IPS DF 6.9 (cell line): Measurements from ENCODE around the gene SH3BP4.
"Not testable (repeated sequence)": the region's sequence is repeated elsewhere in the genome, so short reads cannot be mapped to it uniquely, and the experiment has no call there.

Experiments used
- DNase-seq: peaks from one replicate; pipeline ENCODE4 v3.0.0-alpha.2; 2013; ENCODE audit warnings: low read depth, low spot score
- H3K27ac ChIP-seq: one replicate; pipeline ENCODE4 v1.5.1; 2013; ENCODE audit warnings: low read length, control low read depth
- H3K27me3 ChIP-seq: 2 replicates; pipeline ENCODE4 v1.6.1; 2013; ENCODE audit warnings: mild to moderate bottlenecking, low read length; ENCODE audit not compliant: control insufficient read depth, insufficient read depth
- H3K36me3 ChIP-seq: 2 replicates; pipeline ENCODE4 v1.6.1; 2013; ENCODE audit warnings: low read length; ENCODE audit not compliant: control insufficient read depth, insufficient read depth
- H3K4me1 ChIP-seq: 2 replicates; pipeline ENCODE4 v1.6.1; 2013; ENCODE audit warnings: low read length; ENCODE audit not compliant: control insufficient read depth, insufficient read depth
- H3K4me3 ChIP-seq: 2 replicates; pipeline ENCODE4 v1.5.1; 2013; ENCODE audit warnings: mild to moderate bottlenecking, low read length
- H3K9me3 ChIP-seq: 2 replicates; pipeline ENCODE4 v1.6.1; 2013; ENCODE audit warnings: low read length, inconsistent platforms; ENCODE audit not compliant: control insufficient read depth, insufficient read depth
- WGBS: extraction: QIAGEN DNeasy Blood & Tissue Kit; methylation state at CpG from one replicate; pipeline ENCODE4 v1.1.7; 2013; ENCODE audit warnings: mixed read lengths, missing lambda C conversion rate; ENCODE audit not compliant: insufficient read length, insufficient coverage; 5-methylcytosine and 5-hydroxymethylcytosine counted together

SH3BP4 gene

DNA sequence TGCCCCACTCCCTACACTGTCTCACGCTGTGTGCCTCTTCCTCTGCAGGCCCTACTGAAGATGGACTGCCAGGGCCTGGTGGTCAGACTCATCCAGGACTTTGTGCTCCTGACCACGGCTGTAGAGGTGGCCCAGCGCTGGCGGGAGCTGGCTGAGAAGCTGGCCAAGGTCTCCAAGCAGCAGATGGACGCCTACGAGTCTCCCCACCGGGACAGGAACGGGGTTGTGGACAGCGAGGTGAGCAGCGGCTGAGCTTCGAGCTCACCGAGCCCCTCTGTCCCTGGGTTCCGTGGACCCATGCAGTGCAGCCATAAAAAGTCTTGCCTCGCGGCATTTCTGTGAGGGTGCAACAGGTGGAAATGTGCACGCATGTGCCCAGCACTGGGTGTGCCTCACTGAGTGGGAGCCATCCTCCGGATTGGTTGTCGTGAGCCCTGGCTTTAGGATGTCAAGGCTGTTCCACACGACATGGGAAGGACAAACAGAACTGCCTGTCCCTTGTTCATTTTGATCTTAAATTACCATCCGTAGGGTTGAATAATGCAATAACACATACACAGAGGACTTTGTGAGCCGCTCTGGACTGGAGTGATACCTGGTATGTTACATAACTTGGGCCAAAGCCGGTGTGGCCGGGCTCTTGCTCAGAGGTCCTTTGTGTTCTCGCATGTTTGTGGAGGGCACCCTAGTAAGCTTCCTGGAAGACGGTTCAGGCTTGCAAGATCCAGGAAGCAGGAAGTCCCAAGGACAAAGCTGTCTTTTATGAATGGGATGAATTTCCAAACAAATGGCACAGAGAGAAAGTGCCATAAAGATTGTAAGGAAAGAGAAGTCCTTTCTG lies 100.9 kb downstream of the SH3BP4 start:
- Histone ChIP-seq H3K9me3 (no peaks in the 10 kb centered on the region), H3K36me3 (peaks cover 14% of the 10 kb centered on the region), H3K4me3 (no peak overlapping the region), H3K4me1 (no peaks in the 10 kb centered on the region), H3K27ac (no peak overlapping the region), H3K27me3 (no peaks in the 10 kb centered on the region)
- DNase-seq: no peak
- no CpG with 5 or more reads among the region's 25 CpGs for WGBS

DNA sequence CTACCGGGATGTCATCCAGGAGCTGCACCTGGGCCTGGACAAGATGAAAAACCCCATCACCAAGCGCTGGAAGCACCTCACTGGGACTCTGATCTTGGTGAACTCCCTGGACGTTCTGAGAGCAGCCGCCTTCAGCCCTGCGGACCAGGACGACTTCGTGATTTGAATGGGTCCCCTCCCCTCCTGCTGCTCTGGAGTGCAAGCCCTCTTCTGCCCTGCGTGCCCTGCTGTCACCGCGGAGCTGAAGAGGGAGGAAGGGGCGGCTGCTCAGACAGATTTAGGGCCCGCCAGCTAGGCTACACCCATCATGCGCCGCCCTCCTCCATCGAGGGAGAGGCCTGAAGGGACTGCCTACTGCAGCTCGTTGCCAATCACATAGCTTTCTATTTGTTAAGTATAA lies 101.8 kb downstream of the SH3BP4 start:
- H3K9me3 ChIP-seq: no peaks in the 10 kb centered on the region
- DNase-seq: no peak
- no peaks in the 10 kb centered on the region for H3K27me3 ChIP-seq
- H3K4me1 ChIP-seq: no peaks in the 10 kb centered on the region
- no peak overlapping the region for H3K27ac ChIP-seq
- no CpG with 5 or more reads among the region's 16 CpGs for WGBS
- H3K4me3 ChIP-seq: no peak overlapping the region
- H3K36me3 ChIP-seq: peaks cover 14% of the 10 kb centered on the region

DNA sequence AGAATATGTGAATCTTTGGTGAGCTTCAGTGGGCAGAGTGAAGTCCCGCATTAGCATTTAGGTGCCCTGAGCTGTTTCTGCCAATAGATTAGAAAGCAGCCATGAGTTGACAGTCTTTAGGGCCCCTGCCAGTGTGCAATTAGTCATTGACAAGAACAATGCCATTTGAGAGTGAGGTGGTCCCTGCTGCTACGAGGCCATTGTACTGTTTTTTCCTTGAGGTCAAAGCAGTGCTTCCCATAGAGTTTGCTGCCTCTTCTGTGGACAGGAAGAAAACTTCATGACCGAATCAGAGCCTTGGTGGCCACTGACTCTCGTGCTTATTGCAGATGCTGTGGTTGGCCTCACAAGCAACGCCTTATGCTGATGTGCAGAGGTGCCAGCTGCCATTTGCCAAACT lies 102.7 kb downstream of the SH3BP4 start:
- Histone ChIP-seq H3K27me3 (no peaks in the 10 kb centered on the region), H3K27ac (no peak overlapping the region), H3K4me1 (no peaks in the 10 kb centered on the region), H3K36me3 (peaks cover 14% of the 10 kb centered on the region), H3K9me3 (no peaks in the 10 kb centered on the region), H3K4me3 (no peak overlapping the region)
- WGBS: no CpG with 5 or more reads among the region's 5 CpGs
- DNase-seq: no peak

DNA sequence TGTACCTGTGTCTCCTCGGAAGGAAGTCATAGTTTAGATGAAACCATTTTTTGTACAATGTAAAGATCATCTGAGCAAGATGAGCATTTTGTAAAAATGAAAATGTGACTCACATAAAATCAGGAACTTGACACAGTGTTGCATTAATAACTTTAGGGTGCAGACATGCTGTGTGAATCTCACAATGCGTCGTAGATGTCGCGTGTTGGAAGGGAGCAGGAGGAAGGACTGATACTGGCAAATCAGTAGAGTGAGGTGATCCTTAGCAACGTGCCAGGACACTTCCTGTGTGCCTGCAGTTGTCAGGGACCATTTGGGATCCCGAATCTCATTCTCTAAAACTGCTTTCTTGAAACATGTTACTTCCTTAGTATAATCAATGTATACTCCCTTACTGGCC lies 103.1 kb downstream of the SH3BP4 start:
- Histone ChIP-seq H3K27me3 (no peaks in the 10 kb centered on the region), H3K4me1 (no peaks in the 10 kb centered on the region), H3K4me3 (no peak overlapping the region), H3K36me3 (peaks cover 14% of the 10 kb centered on the region), H3K9me3 (no peaks in the 10 kb centered on the region), H3K27ac (no peak overlapping the region)
- no peak for DNase-seq
- WGBS: no CpG with 5 or more reads among the region's 7 CpGs

DNA sequence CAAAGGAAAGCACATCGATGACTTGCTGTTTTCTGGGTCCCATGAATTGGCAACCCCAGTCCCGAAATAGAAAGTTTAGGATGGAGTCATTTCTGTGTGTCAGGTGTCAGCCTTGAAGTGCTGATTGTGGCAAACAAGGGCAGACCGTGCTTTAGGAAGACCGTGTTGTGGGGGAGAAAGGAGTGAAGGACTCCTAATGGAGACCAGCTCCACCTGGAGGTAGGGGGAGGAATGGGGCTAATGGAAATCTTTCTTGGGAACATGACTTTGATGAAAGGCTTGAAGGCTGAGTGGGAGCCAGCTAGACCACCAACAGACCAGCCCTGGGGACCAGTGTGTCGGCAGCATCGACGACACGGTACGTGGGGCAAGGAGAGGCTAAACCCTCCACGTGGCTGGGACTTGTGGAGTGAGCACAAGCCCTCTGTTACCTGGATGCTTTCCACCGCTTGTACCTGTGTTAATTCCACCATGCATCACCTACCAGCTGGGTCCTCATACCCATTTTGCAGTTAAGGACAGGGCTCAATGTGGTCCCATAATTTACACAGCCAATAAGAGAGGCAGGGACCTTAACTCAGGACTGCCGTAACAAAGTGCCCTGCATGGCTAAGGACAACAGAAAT lies 104.2 kb downstream of the SH3BP4 start:
- H3K9me3 ChIP-seq: no peaks in the 10 kb centered on the region
- peak; percentile 31 for DNase-seq
- no peaks in the 10 kb centered on the region for H3K4me1 ChIP-seq
- WGBS: no CpG with 5 or more reads among the region's 12 CpGs
- H3K36me3 ChIP-seq: peaks cover 14% of the 10 kb centered on the region
- H3K27me3 ChIP-seq: no peaks in the 10 kb centered on the region
- H3K27ac ChIP-seq: no peak overlapping the region
- no peak overlapping the region for H3K4me3 ChIP-seq

DNA sequence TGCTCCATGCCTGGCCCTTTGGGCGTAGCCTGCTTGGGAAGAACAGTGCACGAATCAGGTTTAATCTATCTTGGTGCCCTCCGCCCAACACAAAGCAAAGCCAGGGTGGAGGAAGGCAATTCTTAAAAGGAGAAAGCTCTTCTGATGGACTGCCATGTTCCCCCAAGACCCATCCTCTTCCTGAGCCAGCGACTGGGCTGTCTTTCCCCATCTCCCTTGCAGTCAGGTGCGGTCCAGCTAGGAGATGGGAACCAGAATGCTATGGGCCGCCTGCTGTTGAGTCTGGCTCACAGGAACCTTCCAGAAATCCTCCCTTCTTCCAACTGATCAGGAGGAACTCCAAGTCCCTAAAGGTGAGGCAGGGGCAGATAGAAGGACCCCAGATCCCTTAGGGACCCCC lies 105.0 kb downstream of the SH3BP4 start:
- no peaks in the 10 kb centered on the region for H3K9me3 ChIP-seq
- WGBS: no CpG with 5 or more reads among the region's 6 CpGs
- no peak overlapping the region for H3K27ac ChIP-seq
- H3K36me3 ChIP-seq: peaks cover 14% of the 10 kb centered on the region
- no peak for DNase-seq
- H3K27me3 ChIP-seq: no peaks in the 10 kb centered on the region
- no peaks in the 10 kb centered on the region for H3K4me1 ChIP-seq
- no peak overlapping the region for H3K4me3 ChIP-seq

DNA sequence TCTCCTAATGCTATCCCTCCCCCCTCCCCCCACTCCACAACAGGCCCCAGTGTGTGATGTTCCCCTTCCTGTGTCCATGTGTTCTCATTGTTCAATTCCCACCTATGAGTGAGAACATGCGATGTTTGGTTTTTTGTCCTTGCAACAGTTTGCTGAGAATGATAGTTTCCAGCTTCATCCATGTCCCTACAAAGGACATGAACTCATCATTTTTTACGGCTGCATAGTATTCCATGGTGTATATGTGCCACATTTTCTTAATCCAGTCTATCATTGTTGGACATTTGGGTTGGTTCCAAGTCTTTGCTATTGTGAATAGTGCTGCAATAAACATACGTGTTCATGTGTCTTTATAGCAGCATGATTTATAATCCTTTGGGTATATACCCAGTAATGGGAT lies 105.8 kb downstream of the SH3BP4 start:
- WGBS: no CpG with 5 or more reads among the region's 3 CpGs
- DNase-seq, H3K4me3 ChIP-seq, H3K4me1 ChIP-seq, H3K27me3 ChIP-seq, H3K27ac ChIP-seq, H3K9me3 ChIP-seq: not testable (repeated sequence)
- H3K36me3 ChIP-seq: peaks cover 14% of the 10 kb centered on the region

DNA sequence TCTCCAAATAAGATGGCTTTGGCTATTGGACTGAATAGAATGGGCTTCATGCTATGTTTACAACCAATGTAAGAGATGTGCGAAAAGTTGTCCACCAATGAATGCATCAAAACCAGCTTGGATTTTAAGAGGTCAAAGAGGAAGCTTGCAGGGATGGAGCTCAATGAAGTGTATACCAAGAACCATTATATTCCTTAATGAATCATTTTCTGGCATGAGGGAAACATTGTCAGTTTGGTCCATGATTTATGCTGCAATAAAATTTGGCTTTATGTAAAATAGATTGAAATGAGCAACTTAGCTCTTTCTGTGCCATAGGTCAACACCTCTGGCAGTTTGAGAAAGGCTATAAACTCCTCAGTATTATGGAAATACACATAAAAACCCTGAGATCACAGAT lies 107.3 kb downstream of the SH3BP4 start:
- WGBS: no CpG with 5 or more reads among the region's 1 CpG

DNA sequence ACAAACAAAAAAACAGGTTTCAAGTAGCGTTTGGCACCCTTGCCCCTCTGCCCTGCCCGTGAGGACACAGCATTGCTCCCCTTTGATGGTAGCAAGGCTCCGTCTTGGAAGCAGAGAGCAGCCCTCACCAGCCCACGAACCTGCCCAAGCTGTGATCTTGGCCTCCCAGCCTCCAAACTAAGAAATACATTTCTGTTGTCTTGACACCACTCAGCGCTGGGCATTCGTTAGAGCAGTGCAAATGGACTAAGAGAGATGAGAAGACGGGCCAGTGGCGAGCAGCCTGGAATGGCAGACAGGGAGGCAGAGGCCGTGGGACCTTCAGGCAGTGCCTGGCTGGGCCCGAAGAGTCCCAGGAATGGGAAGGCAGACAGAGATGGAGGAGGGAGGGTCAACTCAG lies 109.8 kb downstream of the SH3BP4 start:
- DNase-seq: no peak
- no peaks in the 10 kb centered on the region for H3K36me3 ChIP-seq
- H3K4me3 ChIP-seq: no peak overlapping the region
- H3K27ac ChIP-seq: no peak overlapping the region
- no peaks in the 10 kb centered on the region for H3K27me3 ChIP-seq
- H3K4me1 ChIP-seq: no peaks in the 10 kb centered on the region
- H3K9me3 ChIP-seq: no peaks in the 10 kb centered on the region
- no CpG with 5 or more reads among the region's 10 CpGs for WGBS

More for the DNA sequence above, 107.3 kb downstream of the SH3BP4 start:
- H3K9me3 ChIP-seq: no peaks in the 10 kb centered on the region
- H3K27me3 ChIP-seq: no peaks in the 10 kb centered on the region
- DNase-seq: no peak
- H3K4me1 ChIP-seq: no peaks in the 10 kb centered on the region
- H3K4me3 ChIP-seq: no peak overlapping the region
- H3K36me3 ChIP-seq: peaks cover 8% of the 10 kb centered on the region
- no peak overlapping the region for H3K27ac ChIP-seq

DNA sequence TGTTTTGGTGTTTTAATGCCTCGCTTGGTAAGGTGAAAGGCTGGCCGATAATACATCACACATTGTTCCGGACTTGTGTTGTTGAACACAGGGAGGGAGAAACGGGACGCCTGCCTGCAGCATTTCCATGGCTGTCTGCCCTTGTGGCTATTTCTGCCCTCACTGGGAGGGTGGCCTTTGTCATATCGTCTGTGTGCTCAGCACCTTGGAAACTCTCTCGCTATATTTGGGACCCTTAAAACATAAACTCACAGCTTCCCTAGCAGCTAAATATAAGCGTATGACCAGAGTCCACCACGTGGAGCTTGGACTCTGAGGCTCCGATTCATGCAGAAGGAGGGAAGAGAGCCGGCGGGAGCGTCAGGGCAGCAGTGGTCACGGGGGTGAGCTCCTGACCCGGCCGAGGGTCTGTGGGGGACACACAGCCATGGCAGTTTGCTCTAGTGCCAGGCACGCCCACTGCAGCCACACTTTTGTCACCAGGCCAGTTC lies 111.7 kb downstream of the SH3BP4 start:
- Histone ChIP-seq H3K27ac (no peak overlapping the region), H3K4me1 (no peaks in the 10 kb centered on the region), H3K36me3 (no peaks in the 10 kb centered on the region), H3K27me3 (no peaks in the 10 kb centered on the region), H3K9me3 (no peaks in the 10 kb centered on the region), H3K4me3 (no peak overlapping the region)
- no peak for DNase-seq
- no CpG with 5 or more reads among the region's 17 CpGs for WGBS
